Nephron (organoid): ENCODE data around the gene AIF1L.

Source experiments
- H3K27ac Mint-ChIP-seq, 3 experiments: 2 replicates each; pipeline ENCODE4 v1.8.0; 2020; ENCODE audit warnings: mixed read lengths in 3 of 3, mild to moderate bottlenecking in 2 of 3, moderate library complexity in 1 of 3
- H3K27me3 Mint-ChIP-seq: 2 replicates; pipeline ENCODE4 v1.8.0; 2021; ENCODE audit warnings: low read depth, mild to moderate bottlenecking, moderate library complexity, mixed read lengths
- H3K36me3 Mint-ChIP-seq: 2 replicates; pipeline ENCODE4 v1.8.0; 2020; ENCODE audit warnings: low read depth, mixed read lengths
- H3K4me1 Mint-ChIP-seq: 2 replicates; pipeline ENCODE4 v1.8.0; 2020; ENCODE audit warnings: mixed read lengths
- H3K4me3 Mint-ChIP-seq, 3 experiments: 2 replicates each; pipeline ENCODE4 v1.8.0; 2020; ENCODE audit warnings: mild to moderate bottlenecking in 3 of 3, mixed read lengths in 3 of 3, moderate library complexity in 2 of 3
- H3K9me3 Mint-ChIP-seq: 2 replicates; pipeline ENCODE4 v1.8.0; 2020; ENCODE audit warnings: mixed read lengths
- TF ChIP-seq, protein P1 (sequence below), 3 experiments: fragments of 200-600 bp; sonication (generic); IDR thresholded peaks; one replicate each; pipeline ENCODE4 v1.5.0; 2021; ENCODE audit warnings: antibody characterized with exemption in 3 of 3; ENCODE audit not compliant: unreplicated experiment in 3 of 3

The AIF1L gene

DNA sequence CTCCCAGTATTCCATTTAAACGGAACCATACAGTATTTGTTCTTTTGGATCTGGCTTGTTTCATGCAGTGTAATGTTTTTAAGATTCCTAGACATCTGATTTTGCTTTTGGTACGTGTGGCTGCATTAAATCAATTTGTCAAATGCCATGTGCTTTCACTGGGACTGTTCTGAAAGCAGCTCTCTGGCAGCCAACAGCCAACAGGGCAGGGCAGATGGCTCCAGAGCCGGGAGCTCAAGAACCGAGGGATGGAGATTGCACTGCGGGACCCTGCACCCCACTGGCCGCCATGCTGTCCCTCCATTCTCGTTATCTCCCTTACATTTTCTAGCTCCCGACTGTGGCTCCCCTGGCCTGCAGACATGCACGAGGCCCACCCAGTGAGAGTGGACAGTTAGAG is 33.4 kb upstream of the AIF1L start:
- no peaks in the 10 kb centered on the region for H3K9me3 Mint-ChIP-seq
- H3K27me3 Mint-ChIP-seq, result peaks cover 4% of the 10 kb centered on the region
- H3K4me1 Mint-ChIP-seq, result no peaks in the 10 kb centered on the region
- H3K27ac Mint-ChIP-seq, result no peak overlapping the region
- no peak overlapping the region for H3K4me3 Mint-ChIP-seq
- TF ChIP-seq, protein P1, sequence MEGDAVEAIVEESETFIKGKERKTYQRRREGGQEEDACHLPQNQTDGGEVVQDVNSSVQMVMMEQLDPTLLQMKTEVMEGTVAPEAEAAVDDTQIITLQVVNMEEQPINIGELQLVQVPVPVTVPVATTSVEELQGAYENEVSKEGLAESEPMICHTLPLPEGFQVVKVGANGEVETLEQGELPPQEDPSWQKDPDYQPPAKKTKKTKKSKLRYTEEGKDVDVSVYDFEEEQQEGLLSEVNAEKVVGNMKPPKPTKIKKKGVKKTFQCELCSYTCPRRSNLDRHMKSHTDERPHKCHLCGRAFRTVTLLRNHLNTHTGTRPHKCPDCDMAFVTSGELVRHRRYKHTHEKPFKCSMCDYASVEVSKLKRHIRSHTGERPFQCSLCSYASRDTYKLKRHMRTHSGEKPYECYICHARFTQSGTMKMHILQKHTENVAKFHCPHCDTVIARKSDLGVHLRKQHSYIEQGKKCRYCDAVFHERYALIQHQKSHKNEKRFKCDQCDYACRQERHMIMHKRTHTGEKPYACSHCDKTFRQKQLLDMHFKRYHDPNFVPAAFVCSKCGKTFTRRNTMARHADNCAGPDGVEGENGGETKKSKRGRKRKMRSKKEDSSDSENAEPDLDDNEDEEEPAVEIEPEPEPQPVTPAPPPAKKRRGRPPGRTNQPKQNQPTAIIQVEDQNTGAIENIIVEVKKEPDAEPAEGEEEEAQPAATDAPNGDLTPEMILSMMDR (IDR thresholded peaks at IDR 0.05; ENCODE audit: unreplicated experiment in 3 of 3), result no peak
- H3K36me3 Mint-ChIP-seq, result peaks cover 10% of the 10 kb centered on the region

- Mint-ChIP-seq H3K9me3 (no peaks in the 10 kb centered on the region), H3K27ac (no peak overlapping the region), H3K36me3 (peaks cover 10% of the 10 kb centered on the region), H3K27me3 (peaks cover 4% of the 10 kb centered on the region), H3K4me1 (no peaks in the 10 kb centered on the region), H3K4me3 (no peak overlapping the region)
- TF ChIP-seq, protein P1 (IDR thresholded peaks at IDR 0.05; ENCODE audit: unreplicated experiment in 3 of 3), result no peak
These were observed 30.7 kb upstream of the AIF1L start for GRCh38 chr9:131065599-131065998.

GRCh38 chr9:131067625-131068024 is 28.7 kb upstream of the AIF1L start:
- no peak overlapping the region for H3K4me3 Mint-ChIP-seq
- H3K4me1 Mint-ChIP-seq, result no peaks in the 10 kb centered on the region
- TF ChIP-seq, protein P1 (IDR thresholded peaks at IDR 0.05; ENCODE audit: unreplicated experiment in 3 of 3), result no peak
- no peak overlapping the region for H3K27ac Mint-ChIP-seq
- peaks cover 10% of the 10 kb centered on the region for H3K36me3 Mint-ChIP-seq
- no peaks in the 10 kb centered on the region for H3K9me3 Mint-ChIP-seq
- H3K27me3 Mint-ChIP-seq, result peaks cover 4% of the 10 kb centered on the region

GRCh38 chr9:131068076-131068816 is 28.1 kb upstream of the AIF1L start:
- no peaks in the 10 kb centered on the region for H3K4me1 Mint-ChIP-seq
- H3K36me3 Mint-ChIP-seq, result peaks cover 6% of the 10 kb centered on the region
- TF ChIP-seq, protein P1 (IDR thresholded peaks at IDR 0.05; ENCODE audit: unreplicated experiment in 3 of 3), result no peak
- no peaks in the 10 kb centered on the region for H3K9me3 Mint-ChIP-seq
- H3K27me3 Mint-ChIP-seq, result peaks cover 4% of the 10 kb centered on the region
- H3K4me3 Mint-ChIP-seq, result no peak overlapping the region
- H3K27ac Mint-ChIP-seq, result no peak overlapping the region

DNA sequence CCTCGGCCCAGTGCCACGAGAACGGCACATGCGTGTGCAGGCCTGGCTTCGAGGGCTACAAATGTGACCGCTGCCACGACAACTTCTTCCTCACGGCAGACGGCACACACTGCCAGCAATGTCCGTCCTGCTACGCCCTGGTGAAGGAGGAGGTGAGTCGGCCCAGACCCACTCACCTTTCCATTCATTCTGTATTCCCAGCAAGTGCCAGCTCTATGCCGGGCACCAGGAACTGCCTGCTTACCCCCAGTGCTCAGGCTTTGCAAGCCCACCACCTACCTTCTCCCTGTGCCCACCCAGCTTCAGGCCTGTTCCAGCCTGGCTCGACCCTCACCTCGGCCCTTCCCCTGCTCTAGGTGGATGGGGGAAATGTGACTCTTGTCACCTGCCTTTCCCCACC is 26.6 kb upstream of the AIF1L start:
- Mint-ChIP-seq H3K4me3 (no peak overlapping the region), H3K36me3 (peaks cover 6% of the 10 kb centered on the region), H3K27ac (no peak overlapping the region)

More for the DNA sequence above, 26.6 kb upstream of the AIF1L start:
- Mint-ChIP-seq H3K27me3 (no peaks in the 10 kb centered on the region), H3K4me1 (no peaks in the 10 kb centered on the region), H3K9me3 (no peaks in the 10 kb centered on the region)
- TF ChIP-seq, protein P1 (IDR thresholded peaks at IDR 0.05; ENCODE audit: unreplicated experiment in 3 of 3), result no peak
